Measurements from ENCODE around the gene TMEM184B. TPM values are rescaled to one million over a fixed set of nuclear protein-coding genes. Genes with fewer than 3 reads are reported as not detected.

Gene TMEM184B
- total RNA-seq, 4 donors from 2014 or later, result 42.9 to 92.2 (median 74.5) TPM

DNA sequence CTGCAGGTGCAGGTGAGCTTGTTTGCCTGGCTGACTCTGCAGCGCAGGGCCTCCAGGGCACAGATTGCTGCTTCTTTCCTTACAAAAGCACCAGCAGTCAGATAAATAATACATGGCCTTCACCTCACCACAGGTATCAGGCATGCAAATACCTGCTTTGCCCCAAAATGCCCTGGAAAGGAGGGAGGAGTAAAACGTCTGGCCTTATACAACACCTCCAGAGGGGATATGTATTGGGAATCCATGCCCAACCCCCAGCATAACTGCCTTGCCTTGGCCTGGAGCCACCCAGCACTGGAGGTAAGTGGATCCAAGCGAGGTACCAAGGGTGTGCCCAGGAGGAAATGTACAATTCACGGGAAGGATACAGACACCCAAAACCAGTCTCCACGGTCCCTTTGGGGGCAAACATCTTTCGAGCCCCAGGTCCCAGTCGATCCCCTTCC, 860 bp downstream of the TMEM184B start:
- peak overlapping the region; percentile 96 to 99 (median 96) for H3K27ac ChIP-seq
- H3K4me3 ChIP-seq (replicated peaks in 1 of 3), result peak overlapping the region; percentile 95 to 99 (median 97)
- peaks cover 53 to 60% of the 10 kb centered on the region in 2 donors for H3K4me1 ChIP-seq
- intact Hi-C loops (cut with DNase I), result loop anchor here (5.0 kb wide), 1 partner anchor 45 kb away; the partner anchor contains the start of gene CSNK1E
- H3K36me3 ChIP-seq, result no peaks in the 10 kb centered on the region
- H3K9me3 ChIP-seq, result no peaks in the 10 kb centered on the region
- DNase-seq, result peak; percentile 89
- TF ChIP-seq, protein P1, sequence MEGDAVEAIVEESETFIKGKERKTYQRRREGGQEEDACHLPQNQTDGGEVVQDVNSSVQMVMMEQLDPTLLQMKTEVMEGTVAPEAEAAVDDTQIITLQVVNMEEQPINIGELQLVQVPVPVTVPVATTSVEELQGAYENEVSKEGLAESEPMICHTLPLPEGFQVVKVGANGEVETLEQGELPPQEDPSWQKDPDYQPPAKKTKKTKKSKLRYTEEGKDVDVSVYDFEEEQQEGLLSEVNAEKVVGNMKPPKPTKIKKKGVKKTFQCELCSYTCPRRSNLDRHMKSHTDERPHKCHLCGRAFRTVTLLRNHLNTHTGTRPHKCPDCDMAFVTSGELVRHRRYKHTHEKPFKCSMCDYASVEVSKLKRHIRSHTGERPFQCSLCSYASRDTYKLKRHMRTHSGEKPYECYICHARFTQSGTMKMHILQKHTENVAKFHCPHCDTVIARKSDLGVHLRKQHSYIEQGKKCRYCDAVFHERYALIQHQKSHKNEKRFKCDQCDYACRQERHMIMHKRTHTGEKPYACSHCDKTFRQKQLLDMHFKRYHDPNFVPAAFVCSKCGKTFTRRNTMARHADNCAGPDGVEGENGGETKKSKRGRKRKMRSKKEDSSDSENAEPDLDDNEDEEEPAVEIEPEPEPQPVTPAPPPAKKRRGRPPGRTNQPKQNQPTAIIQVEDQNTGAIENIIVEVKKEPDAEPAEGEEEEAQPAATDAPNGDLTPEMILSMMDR (IDR thresholded peaks at IDR 0.05), result no peak
- TF ChIP-seq POLR2A (IDR thresholded peaks at IDR 0.05), result peak in 1 of 2 donors; percentile 28
- no peaks in the 10 kb centered on the region for H3K27me3 ChIP-seq
- WGBS, 2 donors, result 2 to 17% methylated on average over 2 to 7 of the region's 7 CpGs

DNA sequence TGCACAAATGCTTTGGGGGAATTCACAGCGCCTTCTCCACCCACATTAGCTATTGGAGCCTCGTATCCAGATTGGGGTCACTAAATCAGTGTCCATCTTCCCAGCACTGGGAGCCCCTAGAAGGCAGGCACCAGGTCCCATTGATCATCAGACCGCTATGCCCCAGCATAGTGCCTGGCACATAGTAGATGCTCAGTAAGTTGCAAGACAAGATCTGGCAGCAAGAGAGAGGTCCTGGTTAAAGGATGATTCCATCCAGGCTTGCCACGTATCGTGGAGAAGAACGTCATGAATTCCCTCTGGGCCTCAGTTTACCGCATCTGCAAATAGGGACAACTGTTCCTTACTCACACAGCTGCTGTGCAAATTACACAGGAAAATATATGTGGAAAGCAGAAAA, 1.7 kb downstream of the TMEM184B start:
- no peak for TF ChIP-seq POLR2A (IDR thresholded peaks at IDR 0.05)
- TF ChIP-seq, protein P1 (IDR thresholded peaks at IDR 0.05), result no peak
- 82 to 84% methylated on average over 7 of the region's 7 CpGs for WGBS, 2 donors
- Histone ChIP-seq H3K4me3 (replicated peaks in 1 of 3) (peak overlapping the region in 1 of 3 donors; percentile 99), H3K4me1 (peaks cover 60 to 65% of the 10 kb centered on the region in 2 donors), H3K36me3 (no peaks in the 10 kb centered on the region), H3K27me3 (no peaks in the 10 kb centered on the region), H3K27ac (peak overlapping the region; percentile 69 to 99 (median 96)), H3K9me3 (no peaks in the 10 kb centered on the region)
- intact Hi-C loops (cut with DNase I), result loop anchor here (5.0 kb wide), 1 partner anchor 46 kb away; the partner anchor contains the start of gene CSNK1E
- DNase-seq, result no peak

DNA sequence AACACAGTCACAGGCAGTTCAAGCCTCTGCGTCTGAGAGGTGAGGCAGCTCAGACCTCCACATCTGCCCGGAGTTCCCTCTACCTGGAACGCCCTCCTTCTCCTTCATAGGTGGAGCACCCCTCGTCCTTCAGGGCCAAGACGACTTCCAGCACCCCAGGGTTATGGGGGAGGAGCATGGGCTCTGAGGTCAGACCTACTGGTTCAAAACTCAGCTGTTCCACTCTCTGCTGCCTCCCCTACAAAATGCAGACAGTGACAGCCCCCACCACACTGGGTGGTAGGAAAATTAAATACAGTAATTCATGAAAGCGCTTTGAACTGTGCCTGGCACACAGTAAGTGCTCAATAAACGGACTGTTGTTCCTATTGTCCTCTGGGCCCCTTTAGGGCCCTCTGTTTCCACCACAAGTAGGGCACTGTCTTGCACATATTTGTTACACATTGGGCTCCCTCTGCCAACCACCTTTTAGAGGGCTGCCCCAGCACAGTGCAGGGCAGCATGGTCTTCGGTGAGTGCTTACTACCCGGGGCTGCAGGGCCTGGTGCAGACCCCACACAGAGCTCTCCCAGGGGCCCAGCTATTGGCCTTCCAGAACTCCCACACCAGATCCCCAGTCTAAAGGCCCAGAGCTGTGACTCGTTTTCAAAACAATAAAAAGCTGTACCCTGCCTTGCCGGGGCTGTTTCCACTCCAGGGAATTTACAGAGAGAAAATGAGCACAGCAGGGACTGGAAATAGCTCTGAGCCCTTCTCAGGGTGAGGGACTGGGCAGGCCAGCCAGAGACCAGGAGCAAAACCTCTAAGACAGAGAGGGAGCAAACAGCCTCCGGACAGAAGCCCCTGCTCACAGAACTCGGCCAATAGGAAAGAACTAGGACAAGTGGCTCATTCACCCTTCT, 2.5 kb downstream of the TMEM184B start:
- Histone ChIP-seq H3K4me3 (replicated peaks in 1 of 3) (no peak overlapping the region), H3K27ac (peak overlapping the region; percentile 69 to 99 (median 96)), H3K36me3 (no peaks in the 10 kb centered on the region), H3K4me1 (peaks cover 60 to 73% of the 10 kb centered on the region in 2 donors), H3K9me3 (no peaks in the 10 kb centered on the region), H3K27me3 (no peaks in the 10 kb centered on the region)
- intact Hi-C loops (cut with DNase I), result loop anchor here (5.0 kb wide), 1 partner anchor 47 kb away; the partner anchor contains the start of gene CSNK1E
- WGBS, 2 donors, result 37 to 55% methylated on average over 11 to 13 of the region's 13 CpGs
- TF ChIP-seq, protein P1 (IDR thresholded peaks at IDR 0.05), result no peak
- TF ChIP-seq POLR2A (IDR thresholded peaks at IDR 0.05), result no peak
- peak; percentile 37 to 48 for DNase-seq

DNA sequence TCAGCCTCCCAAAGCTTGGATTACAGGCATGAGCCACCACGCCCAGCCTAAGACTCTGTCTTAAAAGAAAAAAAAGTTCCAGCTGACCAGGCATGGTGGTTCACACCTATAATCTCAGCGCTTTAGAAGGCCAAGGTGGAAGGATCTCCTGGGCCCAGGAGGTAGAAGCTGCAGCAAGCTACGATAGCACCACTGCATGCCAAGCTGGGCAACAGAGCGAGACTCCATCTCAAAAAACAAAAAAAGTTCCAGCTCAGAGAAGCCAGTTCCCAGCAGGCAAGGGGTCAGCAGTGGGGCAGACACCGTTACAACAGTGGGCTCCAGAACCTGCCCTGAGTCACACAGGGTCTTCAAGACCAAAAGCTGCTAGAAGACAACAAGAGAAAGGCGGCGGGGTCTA, 3.3 kb downstream of the TMEM184B start:
- no peaks in the 10 kb centered on the region for H3K9me3 ChIP-seq
- peak overlapping the region; percentile 69 to 99 (median 96) for H3K27ac ChIP-seq
- H3K27me3 ChIP-seq, result no peaks in the 10 kb centered on the region
- H3K4me3 ChIP-seq (replicated peaks in 1 of 3), result no peak overlapping the region
- 54 to 64% methylated on average over 7 of the region's 7 CpGs for WGBS, 2 donors
- H3K4me1 ChIP-seq, result peaks cover 65 to 82% of the 10 kb centered on the region in 2 donors
- intact Hi-C loops (cut with DNase I), result loop anchor here (10.0 kb wide), 1 partner anchor 85 kb away; the partner anchor contains the start of gene PLA2G6
- H3K36me3 ChIP-seq, result no peaks in the 10 kb centered on the region
- TF ChIP-seq POLR2A (IDR thresholded peaks at IDR 0.05), result no peak
- TF ChIP-seq, protein P1 (IDR thresholded peaks at IDR 0.05), result no peak
- peak; percentile 62 to 71 for DNase-seq
